ENCODE results near the gene SEMA7A. TPM values are rescaled to one million over a fixed set of nuclear protein-coding genes. Genes with fewer than 3 reads are reported as not detected.

Gene SEMA7A
- total RNA-seq, 1 donor from 2014 or later: 102 TPM

- peak overlapping the region; percentile 46 for H3K4me3 Mint-ChIP-seq
- intact Hi-C loops (cut with micrococcal nuclease): loop anchor here (1.0 kb wide), 5 partner anchors 21 to 57 kb away; partner anchors contain the start of gene UBL7
- no peaks in the 10 kb centered on the region for H3K9me3 Mint-ChIP-seq
- no peaks in the 10 kb centered on the region for H3K27me3 Mint-ChIP-seq (ENCODE audit: insufficient read depth)
- no peak for DNase-seq (ENCODE audit: low spot score)
- peaks cover 79% of the 10 kb centered on the region for H3K4me1 Mint-ChIP-seq (ENCODE audit: low read depth)
- H3K27ac Mint-ChIP-seq: peak overlapping the region; percentile 85
- H3K36me3 Mint-ChIP-seq (ENCODE audit: low read depth): peaks cover 28% of the 10 kb centered on the region
These were observed 29.7 kb downstream of the SEMA7A start for GRCh38 chr15:74403991-74404563.

DNA sequence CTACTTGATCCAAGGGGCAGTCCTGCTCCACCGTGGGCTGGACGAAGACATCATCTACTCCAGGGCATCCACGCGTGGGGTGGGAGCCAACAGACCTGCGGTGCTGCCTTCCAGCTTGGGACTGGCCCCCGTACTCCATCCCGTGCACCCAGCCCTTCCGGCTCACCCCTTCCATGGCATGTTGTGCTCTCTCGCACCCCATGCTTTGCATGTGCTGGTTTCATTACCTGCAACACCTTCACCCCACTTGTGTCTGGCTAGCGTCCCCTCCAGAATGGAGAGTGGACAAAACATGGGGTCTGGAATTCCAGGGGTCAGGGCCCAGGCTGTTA lies 30.2 kb downstream of the SEMA7A start:
- Mint-ChIP-seq H3K9me3 (no peaks in the 10 kb centered on the region), H3K27ac (peak overlapping the region; percentile 85), H3K36me3 (ENCODE audit: low read depth) (peaks cover 26% of the 10 kb centered on the region), H3K4me3 (peak overlapping the region; percentile 75), H3K27me3 (ENCODE audit: insufficient read depth) (no peaks in the 10 kb centered on the region), H3K4me1 (ENCODE audit: low read depth) (peaks cover 84% of the 10 kb centered on the region)
- intact Hi-C loops (cut with micrococcal nuclease): loop anchor here (1.0 kb wide), 5 partner anchors 20 to 58 kb away; partner anchors contain the start of gene UBL7
- DNase-seq (ENCODE audit: low spot score): no peak

DNA sequence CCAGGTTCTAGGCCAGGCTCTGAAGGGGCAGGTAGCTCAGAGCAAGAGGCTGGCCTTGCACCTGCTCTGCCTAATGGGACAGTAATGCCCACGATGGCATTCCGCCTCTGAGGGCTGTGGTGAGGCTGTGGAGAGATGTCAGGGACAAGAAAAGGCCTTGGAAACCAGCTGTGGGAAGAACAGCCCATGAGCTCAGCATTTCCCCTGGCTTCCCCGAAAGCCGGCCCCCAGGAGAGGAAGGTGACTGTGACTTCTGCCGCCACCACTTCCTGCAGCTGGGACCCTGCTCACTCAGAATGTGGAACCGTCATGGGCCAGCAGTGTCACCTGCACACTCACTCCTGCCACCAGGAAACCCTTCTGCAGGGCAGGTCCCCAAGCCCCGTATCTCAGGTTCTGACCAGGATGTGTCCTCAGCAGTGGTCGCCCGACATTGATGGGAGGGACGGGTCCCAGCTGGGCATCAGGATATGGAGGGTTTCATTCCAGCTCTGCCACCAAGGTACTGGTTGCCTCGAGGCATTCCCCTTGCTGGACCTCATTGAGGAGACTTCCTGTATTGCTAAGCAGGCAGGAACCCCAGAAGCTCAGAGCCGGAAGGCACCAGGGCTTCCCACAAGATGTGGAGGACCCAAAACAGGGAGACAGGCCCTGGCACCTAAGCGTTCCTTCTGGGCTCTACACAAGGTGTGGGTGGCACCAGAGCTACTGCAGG lies 30.7 kb downstream of the SEMA7A start:
- Mint-ChIP-seq H3K36me3 (ENCODE audit: low read depth) (peaks cover 26% of the 10 kb centered on the region), H3K4me3 (peak overlapping the region; percentile 75), H3K9me3 (no peaks in the 10 kb centered on the region), H3K4me1 (ENCODE audit: low read depth) (peaks cover 89% of the 10 kb centered on the region), H3K27ac (peak overlapping the region; percentile 85), H3K27me3 (ENCODE audit: insufficient read depth) (no peaks in the 10 kb centered on the region)
- intact Hi-C loops (cut with micrococcal nuclease): loop anchor here (1.0 kb wide), 5 partner anchors 20 to 58 kb away; partner anchors contain the start of gene UBL7
- DNase-seq (ENCODE audit: low spot score): peak; percentile 70

GRCh38 chr15:74402337-74402841 lies 31.4 kb downstream of the SEMA7A start:
- Mint-ChIP-seq H3K36me3 (ENCODE audit: low read depth) (peaks cover 23% of the 10 kb centered on the region), H3K4me1 (ENCODE audit: low read depth) (peaks cover 91% of the 10 kb centered on the region), H3K27me3 (ENCODE audit: insufficient read depth) (no peaks in the 10 kb centered on the region), H3K27ac (peak overlapping the region; percentile 85), H3K4me3 (peak overlapping the region; percentile 51), H3K9me3 (no peaks in the 10 kb centered on the region)
- intact Hi-C loops (cut with micrococcal nuclease): no loop called here
- DNase-seq (ENCODE audit: low spot score): no peak

DNA sequence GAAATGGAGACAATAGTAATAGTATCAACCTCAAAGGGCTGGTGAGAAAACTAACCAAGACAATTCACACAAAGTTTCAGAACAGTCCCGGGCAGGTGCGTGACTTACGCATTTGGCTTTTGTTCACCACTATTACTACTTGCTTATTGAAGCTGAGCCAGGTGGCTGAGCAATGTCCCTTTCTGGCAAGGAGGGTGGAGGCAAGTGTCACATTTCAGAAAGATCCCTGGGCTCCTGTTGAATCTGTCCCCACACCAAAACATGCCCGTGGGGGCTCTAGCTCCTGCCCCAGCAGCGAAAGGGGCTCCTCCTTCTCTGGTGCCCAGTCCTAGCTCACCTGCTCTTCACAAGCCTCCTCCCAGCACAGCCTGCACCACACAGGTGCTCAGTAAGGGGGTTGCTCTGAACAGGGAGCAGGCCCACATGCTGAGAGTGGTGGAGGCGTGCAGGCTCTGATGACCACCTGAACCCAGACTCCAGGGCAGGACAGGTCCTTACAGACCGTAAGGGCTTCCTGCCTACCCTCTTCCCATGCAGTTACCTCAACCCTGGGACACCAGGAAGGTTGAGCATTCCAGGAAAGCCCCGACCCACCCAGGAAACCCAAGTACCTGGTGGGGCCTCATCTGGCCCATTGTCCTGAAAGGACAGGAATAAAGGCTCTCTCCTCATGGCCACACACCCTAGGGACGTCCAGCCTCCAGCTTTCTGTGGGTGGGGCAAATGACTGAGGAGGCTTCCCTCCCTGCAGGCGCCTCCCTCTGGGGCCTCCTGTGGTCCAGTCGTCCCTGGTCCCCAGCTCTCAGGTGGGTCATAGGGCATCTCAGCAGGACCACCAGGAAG lies 32.6 kb downstream of the SEMA7A start:
- intact Hi-C loops (cut with micrococcal nuclease): no loop called here
- no peak for DNase-seq (ENCODE audit: low spot score)
- Mint-ChIP-seq H3K36me3 (ENCODE audit: low read depth) (peaks cover 18% of the 10 kb centered on the region), H3K9me3 (no peaks in the 10 kb centered on the region), H3K4me3 (peak overlapping the region; percentile 57), H3K4me1 (ENCODE audit: low read depth) (peaks cover 94% of the 10 kb centered on the region), H3K27ac (peak overlapping the region; percentile 85), H3K27me3 (ENCODE audit: insufficient read depth) (no peaks in the 10 kb centered on the region)

DNA sequence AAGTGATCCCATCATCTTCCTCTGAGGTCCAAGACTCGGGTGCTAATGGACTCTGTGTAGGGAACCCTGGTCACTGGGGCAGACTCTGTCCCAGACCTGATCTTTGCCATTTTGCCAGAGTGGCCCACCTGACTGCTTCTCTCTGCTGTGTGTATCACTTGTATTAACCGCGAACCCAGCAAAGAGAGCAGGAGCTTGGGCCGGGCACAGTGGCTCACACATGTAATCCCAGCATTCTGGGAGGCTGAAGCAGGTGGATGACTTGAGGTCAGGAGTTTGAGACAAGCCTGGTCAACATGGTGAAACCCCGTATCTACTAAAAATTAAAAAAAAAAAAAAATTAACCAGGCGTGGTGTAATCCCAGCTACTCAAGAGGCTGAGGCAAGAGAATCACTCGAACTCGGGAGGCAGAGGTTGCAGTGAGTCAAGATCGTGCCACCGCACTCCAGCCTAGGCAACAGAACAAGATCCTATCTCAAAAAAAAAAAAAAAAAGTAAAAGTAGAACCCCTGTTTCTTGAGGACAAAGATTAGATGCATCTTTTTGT lies 33.4 kb downstream of the SEMA7A start:
- DNase-seq (ENCODE audit: low spot score): no peak
- Mint-ChIP-seq H3K27ac (peak overlapping the region; percentile 85), H3K9me3 (no peaks in the 10 kb centered on the region), H3K36me3 (ENCODE audit: low read depth) (peaks cover 14% of the 10 kb centered on the region), H3K4me1 (ENCODE audit: low read depth) (peaks cover 94% of the 10 kb centered on the region), H3K27me3 (ENCODE audit: insufficient read depth) (no peaks in the 10 kb centered on the region), H3K4me3 (peak overlapping the region; percentile 57)
- intact Hi-C loops (cut with micrococcal nuclease): no loop called here

DNA sequence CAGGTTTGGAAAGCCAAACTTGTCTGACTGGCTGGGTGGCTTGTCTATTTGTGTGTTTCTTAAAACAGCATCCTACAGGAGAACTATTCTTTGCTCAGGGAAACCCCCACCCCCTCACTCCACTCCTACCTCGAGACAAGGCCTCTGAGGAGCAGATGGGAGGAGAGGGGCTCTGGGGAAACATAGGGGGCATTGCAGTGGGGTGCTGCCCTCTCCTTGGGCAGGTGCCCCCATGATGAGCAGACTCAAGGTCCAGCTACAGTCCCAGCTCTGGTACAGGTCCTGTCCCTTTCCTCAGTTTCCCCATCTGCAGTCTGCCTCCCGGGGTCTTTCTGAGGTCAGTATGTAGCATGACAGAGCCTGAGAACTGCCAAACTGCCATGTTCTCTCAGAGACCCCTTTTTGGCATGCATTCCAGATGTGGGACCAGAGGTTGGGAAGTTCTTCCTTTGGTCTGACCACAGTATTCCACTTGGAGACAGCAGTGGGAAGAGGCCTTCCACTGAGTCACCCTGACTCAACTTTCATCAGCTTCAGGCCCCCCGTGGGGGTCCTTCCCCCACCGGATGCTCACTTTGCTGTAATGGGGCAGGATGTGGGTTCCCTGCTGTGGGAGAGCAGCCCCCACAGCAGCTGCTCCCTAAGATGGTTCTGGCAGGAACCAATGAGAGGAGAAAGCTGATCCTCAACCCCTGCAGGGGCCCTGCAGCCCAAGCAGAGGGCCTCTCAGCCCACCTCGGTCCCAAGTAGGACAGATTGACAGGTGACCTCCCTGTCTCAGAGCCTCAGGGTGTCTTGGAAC lies 34.0 kb downstream of the SEMA7A start:
- Mint-ChIP-seq H3K27me3 (ENCODE audit: insufficient read depth) (no peaks in the 10 kb centered on the region), H3K4me3 (peak overlapping the region; percentile 30), H3K9me3 (no peaks in the 10 kb centered on the region), H3K27ac (peak overlapping the region; percentile 85), H3K4me1 (ENCODE audit: low read depth) (peaks cover 98% of the 10 kb centered on the region), H3K36me3 (ENCODE audit: low read depth) (peaks cover 15% of the 10 kb centered on the region)
- DNase-seq (ENCODE audit: low spot score): peak; percentile 44
- intact Hi-C loops (cut with micrococcal nuclease): no loop called here

- intact Hi-C loops (cut with micrococcal nuclease): no loop called here
- peak overlapping the region; percentile 99 for H3K27ac Mint-ChIP-seq
- H3K4me3 Mint-ChIP-seq: no peak overlapping the region
- H3K9me3 Mint-ChIP-seq: no peaks in the 10 kb centered on the region
- peaks cover 99% of the 10 kb centered on the region for H3K4me1 Mint-ChIP-seq (ENCODE audit: low read depth)
- H3K27me3 Mint-ChIP-seq (ENCODE audit: insufficient read depth): no peaks in the 10 kb centered on the region
- no peak for DNase-seq (ENCODE audit: low spot score)
- H3K36me3 Mint-ChIP-seq (ENCODE audit: low read depth): peaks cover 10% of the 10 kb centered on the region
These were observed 34.7 kb downstream of the SEMA7A start for GRCh38 chr15:74399100-74399499.

- H3K4me3 Mint-ChIP-seq: peak overlapping the region; percentile 37
- H3K27me3 Mint-ChIP-seq (ENCODE audit: insufficient read depth): no peaks in the 10 kb centered on the region
- no peaks in the 10 kb centered on the region for H3K9me3 Mint-ChIP-seq
- no peak for DNase-seq (ENCODE audit: low spot score)
- peaks cover 8% of the 10 kb centered on the region for H3K36me3 Mint-ChIP-seq (ENCODE audit: low read depth)
- intact Hi-C loops (cut with micrococcal nuclease): no loop called here
- H3K27ac Mint-ChIP-seq: peak overlapping the region; percentile 99
- peaks cover 99% of the 10 kb centered on the region for H3K4me1 Mint-ChIP-seq (ENCODE audit: low read depth)
These were observed 35.6 kb downstream of the SEMA7A start for GRCh38 chr15:74398183-74398582.

DNA sequence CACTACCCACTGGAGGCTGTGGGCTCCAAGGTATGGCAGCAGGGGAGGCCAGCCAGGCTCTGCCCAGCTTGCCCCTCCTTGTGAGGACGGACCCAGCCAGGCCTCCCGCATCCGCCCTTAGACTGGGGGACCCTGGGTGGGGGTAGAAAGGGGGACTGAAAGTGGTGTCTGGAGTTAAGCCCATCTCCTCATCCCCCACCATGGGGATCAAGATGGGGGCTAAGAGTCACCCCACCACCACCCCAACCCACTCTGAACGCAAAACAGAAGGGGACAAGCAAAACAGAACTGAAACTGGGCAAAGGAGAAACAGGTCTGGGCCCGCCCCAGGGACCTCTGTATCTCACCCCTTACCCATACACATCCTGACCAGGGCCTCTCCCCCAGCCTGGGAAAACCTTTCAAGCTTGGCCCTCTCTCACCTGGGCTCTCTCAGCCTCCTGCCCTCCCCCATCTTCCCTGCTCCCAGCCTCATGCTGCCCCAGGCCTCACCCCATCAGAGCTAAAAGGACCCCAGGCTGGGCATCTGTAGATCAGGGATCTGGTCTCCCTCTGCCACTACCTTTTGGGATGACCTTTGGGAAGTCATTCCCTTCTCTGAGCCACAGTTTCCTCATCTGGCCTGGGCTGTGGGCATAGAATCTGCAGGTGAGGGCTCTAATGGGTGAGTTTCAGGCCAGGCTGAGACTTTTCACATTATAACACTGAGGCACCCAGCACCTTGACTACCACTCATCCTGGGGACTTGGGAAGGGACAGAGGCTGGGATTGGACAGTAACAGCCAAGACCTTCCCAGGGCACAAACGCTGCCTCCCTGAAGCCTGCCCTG lies 36.3 kb downstream of the SEMA7A start:
- peak overlapping the region; percentile 37 for H3K4me3 Mint-ChIP-seq
- H3K4me1 Mint-ChIP-seq (ENCODE audit: low read depth): peaks cover 98% of the 10 kb centered on the region
- DNase-seq (ENCODE audit: low spot score): no peak
- no peaks in the 10 kb centered on the region for H3K27me3 Mint-ChIP-seq (ENCODE audit: insufficient read depth)
- peak overlapping the region; percentile 99 for H3K27ac Mint-ChIP-seq
- no peaks in the 10 kb centered on the region for H3K9me3 Mint-ChIP-seq
- H3K36me3 Mint-ChIP-seq (ENCODE audit: low read depth): peaks cover 8% of the 10 kb centered on the region
- intact Hi-C loops (cut with micrococcal nuclease): no loop called here

DNA sequence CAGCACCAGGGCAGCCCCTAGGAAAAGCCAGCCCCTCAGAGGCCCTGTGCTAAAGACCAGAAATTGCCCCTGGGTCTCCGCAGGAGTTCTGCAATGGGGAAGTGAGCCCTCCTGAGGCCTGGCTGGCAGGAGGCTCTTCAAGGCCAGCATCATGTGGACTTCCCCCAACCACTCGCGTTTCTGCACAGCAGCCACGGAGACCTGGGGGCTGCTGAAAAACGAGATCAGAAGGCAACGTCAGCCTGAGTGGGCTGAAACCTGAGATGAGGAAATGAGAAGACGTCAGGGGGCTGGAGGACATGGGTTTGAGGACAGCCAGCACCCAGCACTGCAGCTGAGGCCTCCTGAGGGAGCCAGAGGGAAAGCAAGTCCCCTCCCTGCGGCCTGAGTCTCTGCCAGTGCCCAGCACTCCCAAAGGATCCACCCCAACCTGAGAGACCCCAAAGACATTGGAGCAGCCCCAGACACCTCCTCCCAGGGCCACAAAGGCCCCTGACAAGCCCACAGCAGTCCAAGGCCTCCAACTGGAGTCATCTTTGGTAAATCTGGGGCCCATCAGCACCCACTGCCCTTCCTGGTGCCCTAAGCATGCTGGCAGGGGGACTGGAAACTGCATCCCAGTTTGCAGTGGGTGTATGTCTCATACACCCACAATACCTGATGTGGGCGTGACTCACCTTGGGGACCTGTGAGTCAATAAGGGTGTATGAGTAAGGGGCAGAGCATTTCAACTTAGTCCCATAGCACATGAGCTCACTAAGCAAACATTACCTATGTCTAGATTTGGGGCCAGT lies 37.1 kb downstream of the SEMA7A start:
- Mint-ChIP-seq H3K36me3 (ENCODE audit: low read depth) (peaks cover 8% of the 10 kb centered on the region), H3K4me1 (ENCODE audit: low read depth) (peaks cover 98% of the 10 kb centered on the region), H3K27me3 (ENCODE audit: insufficient read depth) (no peaks in the 10 kb centered on the region), H3K9me3 (no peaks in the 10 kb centered on the region), H3K27ac (peak overlapping the region; percentile 99), H3K4me3 (peak overlapping the region; percentile 71)
- DNase-seq (ENCODE audit: low spot score): no peak
- intact Hi-C loops (cut with micrococcal nuclease): loop anchor here (1.0 kb wide), 1 partner anchor 11 kb away; no protein-coding TSS in a partner anchor
